Retinal pigment epithelial cell (primary cell): ENCODE measurements around the gene ZNF558.

ENCODE experiments used
- DNase-seq: peaks from one replicate; pipeline ENCODE4 v3.0.0-alpha.2; 2010; ENCODE audit warnings: low read depth
- H3K4me3 ChIP-seq: 2 replicates; pipeline ENCODE4 v1.5.1; 2011; ENCODE audit warnings: mild to moderate bottlenecking, low read length, control low read depth, moderate library complexity
- CTCF ChIP-seq: conservative IDR thresholded peaks from 2 replicates; pipeline ENCODE4 v1.5.1; 2011; ENCODE audit warnings: low read depth, low read length, control low read depth, inconsistent platforms

ZNF558 gene

DNA sequence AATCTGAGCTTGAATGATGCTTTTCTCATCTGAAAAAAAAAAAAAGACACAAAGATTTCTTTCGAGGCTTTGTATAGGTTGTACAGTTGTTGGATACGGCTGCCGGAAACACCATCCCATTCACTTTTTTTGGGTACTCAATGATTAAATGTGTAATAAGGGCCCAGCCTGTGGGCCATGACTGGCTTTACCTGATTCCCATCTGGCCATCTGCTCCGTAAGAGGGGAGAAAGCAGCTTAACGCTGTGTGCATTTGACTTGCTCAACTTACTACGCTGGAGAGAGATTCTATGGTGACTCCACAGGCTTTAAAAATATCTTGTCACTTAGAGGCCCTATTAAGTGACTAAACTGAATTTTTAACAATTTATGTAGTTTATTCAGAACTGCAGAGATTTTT is 731 bp downstream of the ZNF558 start:
- TF ChIP-seq CTCF = no peak
- no peak for DNase-seq
- H3K4me3 ChIP-seq = peak overlapping the region; percentile 69

DNA sequence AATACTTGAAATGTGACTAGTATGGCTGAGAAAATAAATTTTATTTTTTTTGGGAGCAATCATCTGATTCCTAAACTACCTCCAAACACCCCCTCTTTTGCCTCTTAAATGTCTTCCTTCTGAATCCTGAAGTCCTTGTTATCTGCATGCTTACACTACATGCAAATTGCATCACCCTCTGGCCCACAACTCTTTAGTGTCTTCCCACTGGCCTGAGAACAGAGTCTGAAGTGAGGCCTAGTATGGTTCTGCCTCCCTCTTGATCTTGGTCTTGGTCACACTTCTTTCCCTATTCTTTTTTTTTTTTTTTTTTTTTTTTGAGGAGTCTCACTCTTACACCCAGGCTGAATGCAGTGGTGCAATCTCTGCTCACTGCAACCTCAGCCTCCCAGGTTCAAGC is 4.8 kb downstream of the ZNF558 start:
- H3K4me3 ChIP-seq = no peak overlapping the region
- DNase-seq = no peak
- TF ChIP-seq CTCF = no peak

- TF ChIP-seq CTCF = no peak
- no peak overlapping the region for H3K4me3 ChIP-seq
- DNase-seq = no peak
Measured at GRCh38 chr19:8826371-8826770, 5.7 kb downstream of the ZNF558 start.

- TF ChIP-seq CTCF = no peak
- DNase-seq = no peak
- H3K4me3 ChIP-seq = no peak overlapping the region
Measured at GRCh38 chr19:8821748-8822241, 10.3 kb downstream of the ZNF558 start.

DNA sequence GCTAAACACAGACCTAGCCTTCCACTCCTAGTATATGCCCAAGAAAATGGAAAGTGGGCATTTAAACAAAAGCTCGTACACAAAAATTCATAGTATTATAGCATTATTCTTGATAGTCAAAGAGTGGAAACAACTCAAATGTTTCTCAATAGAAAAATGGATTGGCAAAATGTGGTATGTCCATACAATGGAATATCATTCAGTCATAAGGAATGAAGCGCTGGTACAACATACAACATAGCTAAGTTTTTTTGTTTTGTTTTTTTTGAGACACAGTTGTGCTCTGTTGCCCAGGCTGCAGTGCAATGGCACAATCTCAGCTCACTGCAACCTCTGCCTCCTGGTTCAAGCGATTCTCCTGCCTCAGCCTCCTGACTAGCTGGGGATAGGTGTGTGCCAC is 11.9 kb downstream of the ZNF558 start:
- no peak overlapping the region for H3K4me3 ChIP-seq
- TF ChIP-seq CTCF = no peak
- DNase-seq = no peak

- DNase-seq = no peak
- H3K4me3 ChIP-seq = no peak overlapping the region
- no peak for TF ChIP-seq CTCF
Measured at GRCh38 chr19:8815780-8816179, 16.3 kb downstream of the ZNF558 start.

DNA sequence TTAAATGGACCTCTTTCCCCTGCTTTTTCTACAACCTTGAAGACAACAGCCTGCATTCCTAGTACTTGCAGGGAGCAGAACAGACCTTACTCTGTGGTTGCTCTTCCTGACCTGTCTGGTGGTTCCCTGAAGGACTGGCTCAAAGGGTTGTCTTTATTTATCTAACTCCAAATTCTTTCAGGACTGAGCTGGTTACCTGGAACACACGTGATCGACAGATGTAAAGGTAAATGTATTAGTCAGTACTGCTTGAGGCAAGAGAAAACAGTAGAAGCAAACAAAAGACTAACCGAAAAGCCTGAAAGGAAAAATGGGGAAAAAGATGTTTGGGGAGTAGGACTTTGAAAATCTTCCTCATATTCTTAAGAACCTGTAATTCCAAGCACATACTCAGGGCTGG is 17.9 kb downstream of the ZNF558 start:
- no peak overlapping the region for H3K4me3 ChIP-seq
- DNase-seq = no peak
- TF ChIP-seq CTCF = no peak
